Loucy (cell line): Measurements from ENCODE around the gene LIG3.
"Not testable (repeated sequence)": the region's sequence is repeated elsewhere in the genome, so short reads cannot be mapped to it uniquely, and the experiment has no call there.

Experiments used
- H2AFZ ChIP-seq: fragments of 200-600 bp; sonication (generic); 2 replicates; pipeline ENCODE4 v1.6.0; 2016; ENCODE audit warnings: antibody characterized with exemption, mild to moderate bottlenecking, low read length, moderate library complexity
- H3F3A ChIP-seq: fragments of 200-600 bp; 2 replicates; pipeline ENCODE4 v1.6.0; 2016; ENCODE audit warnings: antibody characterized with exemption, low read depth, mild to moderate bottlenecking
- H3K27me3 ChIP-seq: fragments of 200-600 bp; sonication (generic); 2 replicates; pipeline ENCODE4 v1.6.1; 2014; ENCODE audit warnings: low read length, mild to moderate bottlenecking; ENCODE audit not compliant: insufficient read depth, poor library complexity, severe bottlenecking
- H3K36me3 ChIP-seq: fragments of 200-600 bp; sonication (generic); 2 replicates; pipeline ENCODE4 v1.6.1; 2016; ENCODE audit warnings: low read length; ENCODE audit not compliant: insufficient read depth
- H3K4me1 ChIP-seq: fragments of 200-600 bp; sonication (generic); 2 replicates; pipeline ENCODE4 v1.5.1; 2014; ENCODE audit warnings: low read length, mild to moderate bottlenecking; ENCODE audit not compliant: insufficient read depth, poor library complexity, severe bottlenecking
- H3K4me2 ChIP-seq: fragments of 200-600 bp; sonication (generic); 2 replicates; pipeline ENCODE4 v1.6.0; 2014; ENCODE audit warnings: antibody characterized with exemption, low read length, low read depth, mild to moderate bottlenecking; ENCODE audit not compliant: poor library complexity, severe bottlenecking
- H3K4me3 ChIP-seq: fragments of 200-600 bp; sonication (generic); 2 replicates; pipeline ENCODE4 v1.5.1; 2014; ENCODE audit warnings: low read length, mild to moderate bottlenecking, mixed read lengths; ENCODE audit not compliant: poor library complexity, severe bottlenecking
- H3K79me2 ChIP-seq: fragments of 200-600 bp; sonication (generic); 2 replicates; pipeline ENCODE4 v1.6.1; 2014; ENCODE audit warnings: low read length; ENCODE audit not compliant: insufficient read depth
- H3K9ac ChIP-seq: fragments of 200-600 bp; sonication (generic); 2 replicates; pipeline ENCODE4 v1.6.0; 2014; ENCODE audit warnings: mild to moderate bottlenecking, low read depth, low read length, moderate library complexity; ENCODE audit not compliant: poor library complexity, severe bottlenecking
- H3K9me2 ChIP-seq: fragments of 200-600 bp; sonication (generic); replicated peaks from 2 replicates; pipeline ENCODE4 v1.6.1; 2016; ENCODE audit warnings: low read depth, low read length, mixed read lengths
- H3K9me3 ChIP-seq: fragments of 200-600 bp; sonication (generic); 2 replicates; pipeline ENCODE4 v1.6.1; 2014; ENCODE audit warnings: mild to moderate bottlenecking, antibody characterized with exemption, low read length, low read depth; ENCODE audit not compliant: insufficient read depth
- H4K20me1 ChIP-seq: fragments of 200-600 bp; sonication (generic); 2 replicates; pipeline ENCODE4 v1.6.0; 2014; ENCODE audit warnings: antibody characterized with exemption, low read length, mild to moderate bottlenecking; ENCODE audit not compliant: insufficient read depth, poor library complexity, severe bottlenecking
- EZH2phosphoT487 ChIP-seq: fragments of 200-600 bp; IDR thresholded peaks from 2 replicates; pipeline ENCODE4 v1.6.1; 2018; ENCODE audit warnings: antibody characterized with exemption, mild to moderate bottlenecking, moderate library complexity, borderline replicate concordance
- TF ChIP-seq, protein P1 (sequence below): fragments of 200-600 bp; sonication (generic); conservative IDR thresholded peaks from 2 replicates; pipeline ENCODE4 v1.5.1; 2014; ENCODE audit warnings: mild to moderate bottlenecking, antibody characterized with exemption, low read length

Gene LIG3

DNA sequence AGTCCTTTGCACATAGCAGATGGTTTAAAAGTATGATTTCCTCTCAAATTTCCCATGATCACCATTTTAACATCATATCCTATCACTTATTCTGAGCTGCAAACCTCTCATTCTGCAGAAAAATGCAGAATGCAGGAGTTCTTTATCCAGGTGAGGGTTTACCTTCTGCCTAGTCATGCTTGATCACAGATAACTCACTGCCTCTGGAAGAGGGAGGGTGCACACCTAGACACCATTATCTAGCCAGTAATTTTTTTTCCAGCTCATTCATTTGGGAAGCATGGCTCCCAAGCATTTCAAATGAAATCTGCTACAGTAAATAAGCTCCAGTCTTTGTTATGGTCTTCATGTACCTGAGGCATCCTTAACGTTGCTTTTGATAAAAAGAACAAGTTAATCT is 45.2 kb downstream of the LIG3 start:
- peaks cover 6% of the 10 kb centered on the region; the same call in 1 of the 2 replicates for H3K36me3 ChIP-seq
- TF ChIP-seq EZH2phosphoT487, result no peak
- TF ChIP-seq, protein P1, sequence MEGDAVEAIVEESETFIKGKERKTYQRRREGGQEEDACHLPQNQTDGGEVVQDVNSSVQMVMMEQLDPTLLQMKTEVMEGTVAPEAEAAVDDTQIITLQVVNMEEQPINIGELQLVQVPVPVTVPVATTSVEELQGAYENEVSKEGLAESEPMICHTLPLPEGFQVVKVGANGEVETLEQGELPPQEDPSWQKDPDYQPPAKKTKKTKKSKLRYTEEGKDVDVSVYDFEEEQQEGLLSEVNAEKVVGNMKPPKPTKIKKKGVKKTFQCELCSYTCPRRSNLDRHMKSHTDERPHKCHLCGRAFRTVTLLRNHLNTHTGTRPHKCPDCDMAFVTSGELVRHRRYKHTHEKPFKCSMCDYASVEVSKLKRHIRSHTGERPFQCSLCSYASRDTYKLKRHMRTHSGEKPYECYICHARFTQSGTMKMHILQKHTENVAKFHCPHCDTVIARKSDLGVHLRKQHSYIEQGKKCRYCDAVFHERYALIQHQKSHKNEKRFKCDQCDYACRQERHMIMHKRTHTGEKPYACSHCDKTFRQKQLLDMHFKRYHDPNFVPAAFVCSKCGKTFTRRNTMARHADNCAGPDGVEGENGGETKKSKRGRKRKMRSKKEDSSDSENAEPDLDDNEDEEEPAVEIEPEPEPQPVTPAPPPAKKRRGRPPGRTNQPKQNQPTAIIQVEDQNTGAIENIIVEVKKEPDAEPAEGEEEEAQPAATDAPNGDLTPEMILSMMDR, result no peak
- 0 out of 2 replicates have a peak, but pooled peaks cover 3% of the 10 kb centered on the region for H3F3A ChIP-seq
- H3K27me3 ChIP-seq, result no peaks in the 10 kb centered on the region
- no peaks in the 10 kb centered on the region for H3K9me3 ChIP-seq
- no peak overlapping the region for H3K4me2 ChIP-seq
- H3K4me3 ChIP-seq, result no peak overlapping the region
- H3K4me1 ChIP-seq, result peaks cover 14% of the 10 kb centered on the region
- H3K9me2 ChIP-seq, result no peaks in the 10 kb centered on the region
- no peaks in the 10 kb centered on the region for H4K20me1 ChIP-seq
- no peak overlapping the region for H3K9ac ChIP-seq
- no peak overlapping the region for H2AFZ ChIP-seq
- H3K79me2 ChIP-seq, result no peaks in the 10 kb centered on the region

DNA sequence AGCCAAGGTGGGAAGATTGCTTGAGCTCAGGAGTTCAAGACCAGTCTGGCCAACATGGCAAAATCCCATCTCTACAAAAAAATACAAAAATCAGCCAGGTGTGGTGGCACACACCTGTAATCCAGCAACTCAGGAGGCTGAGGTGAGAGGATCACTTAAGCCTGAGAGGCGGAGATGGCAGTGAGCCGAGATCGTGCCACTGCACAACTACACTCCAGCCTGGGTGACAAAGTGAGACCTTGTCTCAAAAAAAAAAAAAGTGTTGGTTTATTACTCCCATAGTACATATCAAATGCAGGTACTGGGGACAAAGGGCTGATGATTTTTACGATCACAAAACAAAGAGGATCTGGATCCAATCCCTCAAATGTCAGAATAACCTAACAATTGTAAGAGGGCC is 47.8 kb downstream of the LIG3 start:
- not testable (repeated sequence) for H3K9ac ChIP-seq, H3K9me3 ChIP-seq, H3K4me3 ChIP-seq, H3K4me1 ChIP-seq, H3K79me2 ChIP-seq, H3K4me2 ChIP-seq, H3K36me3 ChIP-seq, H3F3A ChIP-seq, H3K27me3 ChIP-seq, H3K9me2 ChIP-seq, H4K20me1 ChIP-seq, H2AFZ ChIP-seq

DNA sequence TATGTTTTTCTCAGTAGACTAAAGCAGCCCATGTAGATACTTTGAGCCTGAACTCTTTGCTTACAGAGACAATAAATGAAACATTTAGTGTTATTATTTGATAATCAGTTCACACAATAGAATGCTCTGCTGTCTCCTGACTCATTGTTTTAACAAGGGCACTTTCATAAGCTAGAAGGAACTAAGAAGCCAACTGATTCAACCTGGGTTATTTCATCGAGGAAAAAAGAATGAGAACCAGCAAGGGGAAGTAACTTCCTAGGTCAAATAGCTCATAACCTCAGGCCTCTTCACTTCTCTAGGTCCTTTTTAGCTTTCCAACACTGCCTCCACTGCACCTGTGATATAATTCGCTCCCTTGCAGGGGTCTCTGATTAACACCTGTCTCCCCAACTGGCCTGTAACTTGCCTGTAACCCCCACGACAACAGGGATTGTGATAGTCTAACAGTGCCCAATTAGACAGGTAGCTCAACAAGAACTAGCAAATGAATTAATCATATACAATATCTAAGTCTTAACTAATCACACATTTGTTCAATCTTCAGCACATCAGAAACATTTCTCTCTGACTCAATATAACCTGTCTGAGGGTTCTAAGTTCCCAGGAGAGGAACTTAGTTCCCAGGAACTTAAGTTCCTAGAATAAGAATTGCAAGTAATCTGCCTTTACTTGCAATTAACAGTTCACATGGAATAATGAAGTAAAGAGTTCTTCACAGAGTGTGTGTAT is 48.4 kb downstream of the LIG3 start:
- Histone ChIP-seq H3K9me3 (no peaks in the 10 kb centered on the region), H3K9me2 (no peaks in the 10 kb centered on the region), H4K20me1 (no peaks in the 10 kb centered on the region), H3K79me2 (no peaks in the 10 kb centered on the region), H2AFZ (no peak overlapping the region), H3K4me3 (no peak overlapping the region), H3K4me2 (no peak overlapping the region), H3F3A (no peaks in the 10 kb centered on the region), H3K4me1 (no peaks in the 10 kb centered on the region), H3K9ac (no peak overlapping the region), H3K36me3 (no peaks in the 10 kb centered on the region; the same call in 1 of the 2 replicates), H3K27me3 (no peaks in the 10 kb centered on the region)
- TF ChIP-seq, protein P1, result no peak
- no peak for TF ChIP-seq EZH2phosphoT487

DNA sequence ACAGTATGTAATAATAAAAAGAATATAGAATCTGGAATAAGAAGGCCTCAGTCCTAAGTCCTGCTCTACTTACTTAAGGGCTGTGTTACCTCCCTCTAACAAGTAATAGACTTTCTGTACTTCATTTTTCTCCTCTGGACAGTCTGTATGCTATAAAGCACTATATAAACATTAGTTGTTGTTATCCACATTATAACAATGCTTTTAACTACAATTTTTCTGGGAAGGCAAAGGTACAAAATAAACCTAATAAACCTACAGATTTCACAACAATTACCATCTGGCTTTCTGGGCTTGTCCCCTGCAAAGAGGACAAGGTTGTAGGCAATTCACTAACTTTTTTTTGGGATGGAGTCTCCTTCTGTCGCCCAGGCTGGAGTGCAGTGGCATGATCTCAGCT is 50.5 kb downstream of the LIG3 start:
- no peaks in the 10 kb centered on the region for H3K27me3 ChIP-seq
- H3K79me2 ChIP-seq, result no peaks in the 10 kb centered on the region
- H3K9ac ChIP-seq, result no peak overlapping the region
- H3K4me1 ChIP-seq, result no peaks in the 10 kb centered on the region
- H3F3A ChIP-seq, result no peaks in the 10 kb centered on the region
- no peaks in the 10 kb centered on the region for H3K9me2 ChIP-seq
- TF ChIP-seq, protein P1, result no peak
- TF ChIP-seq EZH2phosphoT487, result no peak
- H3K9me3 ChIP-seq, result no peaks in the 10 kb centered on the region
- H2AFZ ChIP-seq, result no peak overlapping the region
- H3K36me3 ChIP-seq, result no peaks in the 10 kb centered on the region; the same call in 1 of the 2 replicates
- H3K4me2 ChIP-seq, result no peak overlapping the region
- H3K4me3 ChIP-seq, result no peak overlapping the region
- no peaks in the 10 kb centered on the region for H4K20me1 ChIP-seq
